Measurements from ENCODE around the gene SKAP2. TPM values are rescaled to one million over a fixed set of nuclear protein-coding genes. Genes with fewer than 3 reads are reported as not detected.

SKAP2 gene
- total RNA-seq, 8 experiments from 2014 or later: 34.0 to 91.7 (median 49.4) TPM

DNA sequence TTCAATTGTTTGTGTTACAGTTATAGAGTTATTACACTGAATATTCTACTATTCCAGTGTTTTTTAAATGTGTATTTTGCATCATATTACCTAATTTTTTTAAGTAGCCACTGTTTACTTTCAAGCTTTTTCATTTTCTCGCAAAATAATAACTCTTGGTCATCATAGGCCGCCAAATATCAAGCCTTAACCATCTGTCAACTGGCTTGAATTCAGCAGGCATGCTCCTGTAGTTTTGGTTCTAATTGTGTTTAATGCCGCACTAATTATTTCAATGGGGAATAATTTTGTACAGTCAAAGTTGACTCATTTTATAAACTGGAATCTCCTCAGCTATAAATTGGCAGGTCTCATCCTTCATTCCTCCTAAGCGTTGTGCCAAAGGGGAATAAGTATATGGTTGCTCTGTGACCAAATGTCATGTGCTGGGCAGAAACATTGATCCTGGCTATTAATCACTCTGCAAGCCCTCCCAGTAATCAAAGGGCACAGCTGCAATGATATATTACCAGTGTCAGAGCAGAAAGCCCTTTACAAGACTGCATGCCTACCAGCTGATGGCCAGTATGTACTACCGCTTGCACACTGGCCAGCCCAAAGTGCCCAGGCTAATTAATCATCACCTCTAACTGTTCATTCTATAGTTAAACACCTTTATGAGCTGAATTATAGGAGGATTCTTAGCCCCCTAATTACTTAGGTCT lies 74.8 kb downstream of the SKAP2 start:
- Histone ChIP-seq H3K4me3 (no peak overlapping the region), H3K4me1 (replicated peaks in 1 of 2) (peaks cover 13 to 36% of the 10 kb centered on the region in 2 donors), H3K27ac (no peak overlapping the region)
- ATAC-seq (replicated peaks in 6 of 8): peak in 5 of 8 experiments; percentile 92 to 98 (median 95)
- in situ Hi-C loops (cut with MboI; ENCODE audit: low pct_unique_long_range_greater_than_20kb in 2 of 9, low sequenced_read_pairs in 9 of 9, unreplicated experiment in 9 of 9): no loop called here
- 16 to 88% (median 65%) methylated on average over 2 to 5 of the region's 5 CpGs; no CpG with 5 or more reads in 1 of the 10 experiments for WGBS, 10 experiments

DNA sequence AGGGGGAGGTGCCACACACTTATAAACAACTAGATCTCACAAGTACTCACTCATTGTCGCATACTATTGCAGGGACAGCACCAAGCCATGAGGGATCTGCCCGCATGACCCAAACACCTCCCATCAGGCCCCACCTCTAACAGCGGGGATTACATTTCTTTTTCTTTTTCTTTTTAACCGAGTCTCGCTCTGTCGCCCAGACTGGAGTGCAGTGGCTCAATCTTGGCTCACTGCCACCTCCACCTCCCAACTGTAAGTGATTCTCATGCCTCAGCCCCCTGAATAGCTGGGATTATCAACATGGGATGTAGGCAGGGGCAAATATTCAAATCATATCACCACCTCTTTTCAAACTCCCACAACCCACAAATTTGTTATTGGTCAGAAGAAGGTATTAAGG lies 76.7 kb downstream of the SKAP2 start:
- 73 to 90% (median 87%) methylated on average over 2 to 5 of the region's 6 CpGs; no CpG with 5 or more reads in 5 of the 10 experiments for WGBS, 10 experiments
- Histone ChIP-seq H3K27ac (no peak overlapping the region), H3K4me3 (no peak overlapping the region), H3K4me1 (replicated peaks in 1 of 2) (peaks cover 16 to 33% of the 10 kb centered on the region in 2 donors)
- in situ Hi-C loops (cut with MboI; ENCODE audit: low pct_unique_long_range_greater_than_20kb in 2 of 9, low sequenced_read_pairs in 9 of 9, unreplicated experiment in 9 of 9): no loop called here
- ATAC-seq (replicated peaks in 6 of 8): peak in 4 of 8 experiments; percentile 8 to 51 (median 41)

DNA sequence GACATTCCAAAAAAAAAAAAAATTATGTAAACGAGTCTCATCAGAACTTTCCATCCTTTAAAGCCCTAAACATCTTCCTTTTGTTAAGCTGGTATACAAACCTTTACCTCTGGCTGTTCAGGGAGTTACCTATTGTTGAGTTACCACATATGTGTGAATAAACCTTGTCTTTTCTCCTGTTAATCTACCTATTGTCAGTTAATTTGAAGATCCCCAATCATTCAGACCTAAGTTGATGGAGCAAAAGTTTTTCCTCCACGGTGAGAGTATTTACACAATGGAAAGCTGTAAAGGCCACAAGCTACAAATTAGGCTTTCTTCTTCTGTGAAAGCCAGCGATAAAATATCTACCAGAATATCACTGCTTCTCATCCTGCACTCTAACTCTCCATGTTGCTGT lies 80.3 kb downstream of the SKAP2 start:
- in situ Hi-C loops (cut with MboI; ENCODE audit: low pct_unique_long_range_greater_than_20kb in 2 of 9, low sequenced_read_pairs in 9 of 9, unreplicated experiment in 9 of 9): no loop called here
- ATAC-seq (replicated peaks in 6 of 8): no peak
- Histone ChIP-seq H3K4me3 (no peak overlapping the region), H3K27ac (no peak overlapping the region), H3K4me1 (replicated peaks in 1 of 2) (peaks cover 2 to 20% of the 10 kb centered on the region in 2 donors)
- WGBS, 10 experiments: 35 to 100% (median 54%) methylated on average over 1 to 3 of the region's 3 CpGs; no CpG with 5 or more reads in 1 of the 10 experiments

DNA sequence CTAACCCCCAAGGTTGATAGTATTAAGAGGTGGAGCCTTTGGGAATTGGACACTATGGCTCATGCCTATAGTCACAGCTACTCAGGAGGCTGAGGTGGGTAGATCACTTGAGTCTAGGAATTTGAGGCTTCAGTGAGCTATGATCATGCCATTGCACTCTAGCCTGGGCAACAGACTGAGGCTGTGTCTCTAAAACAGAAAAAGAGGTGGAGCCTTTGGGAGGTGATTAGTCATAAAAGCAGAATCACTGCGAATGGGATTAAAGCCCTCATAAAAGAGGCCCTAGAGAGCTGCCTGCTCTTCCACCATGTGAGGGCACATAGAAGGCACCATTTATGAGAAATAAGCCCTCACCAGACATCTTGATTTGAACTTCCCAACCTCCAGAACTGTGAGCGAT lies 81.9 kb downstream of the SKAP2 start:
- 67 to 100% (median 89%) methylated on average over 1 to 2 of the region's 2 CpGs; no CpG with 5 or more reads in 4 of the 10 experiments for WGBS, 10 experiments
- ATAC-seq (replicated peaks in 6 of 8): peak in 3 of 8 experiments; percentile 26 to 79 (median 71)
- Histone ChIP-seq H3K27ac (no peak overlapping the region), H3K4me1 (replicated peaks in 1 of 2) (peaks cover 2 to 15% of the 10 kb centered on the region in 2 donors), H3K4me3 (no peak overlapping the region)
- in situ Hi-C loops (cut with MboI; ENCODE audit: low pct_unique_long_range_greater_than_20kb in 2 of 9, low sequenced_read_pairs in 9 of 9, unreplicated experiment in 9 of 9): no loop called here

DNA sequence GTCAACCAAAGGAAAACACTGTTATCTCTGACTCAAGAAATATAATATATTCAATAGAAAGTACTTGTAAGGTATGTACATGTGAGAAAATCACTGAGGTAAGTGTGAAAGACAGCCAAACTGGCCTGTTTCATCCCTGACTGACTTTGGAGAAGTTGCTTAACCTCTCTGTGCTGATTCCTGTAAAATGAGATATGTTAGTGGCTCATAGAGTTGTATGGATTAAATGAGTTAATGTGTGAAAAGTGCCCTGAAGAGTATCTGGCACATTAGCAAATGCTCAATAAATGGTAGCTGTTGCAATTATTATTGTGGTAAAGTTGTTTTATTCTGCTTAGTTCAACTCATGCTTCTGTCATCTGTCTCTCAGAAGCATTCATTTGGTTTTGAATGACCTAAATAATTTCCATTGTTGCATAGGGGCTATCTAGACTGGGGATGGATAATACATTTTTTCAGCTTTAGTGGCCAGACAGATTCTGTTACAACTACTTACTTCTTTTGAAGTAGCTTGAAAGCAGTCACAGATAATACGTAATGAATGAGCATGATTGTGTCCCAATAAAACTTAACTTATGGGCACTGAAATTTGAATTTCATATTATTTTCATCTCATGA lies 84.3 kb downstream of the SKAP2 start:
- Histone ChIP-seq H3K27ac (no peak overlapping the region), H3K4me1 (replicated peaks in 1 of 2) (peaks cover 2 to 15% of the 10 kb centered on the region in 2 donors), H3K4me3 (no peak overlapping the region)
- ATAC-seq (replicated peaks in 6 of 8): no peak
- 22 to 100% (median 85%) methylated on average over 1 of the region's 1 CpG; no CpG with 5 or more reads in 2 of the 10 experiments for WGBS, 10 experiments
- in situ Hi-C loops (cut with MboI; ENCODE audit: low pct_unique_long_range_greater_than_20kb in 2 of 9, low sequenced_read_pairs in 9 of 9, unreplicated experiment in 9 of 9): no loop called here

DNA sequence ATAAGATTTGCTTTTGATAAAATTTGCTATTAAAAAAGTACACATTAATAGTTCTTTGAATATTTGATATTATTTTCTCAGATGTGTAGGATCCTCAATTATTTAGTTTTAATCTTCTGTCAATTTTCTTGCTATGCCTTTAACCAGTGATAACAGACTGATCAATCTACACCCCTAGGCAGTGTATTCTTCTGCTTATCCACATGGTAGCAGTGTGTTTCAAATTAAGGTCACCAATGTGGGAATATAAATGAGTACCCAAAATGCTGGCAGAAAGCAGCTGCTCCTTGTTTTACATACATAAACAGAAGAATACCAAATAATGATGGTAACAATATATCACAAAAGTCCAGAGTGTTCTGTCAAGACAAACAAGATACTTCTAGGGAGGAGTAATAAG lies 87.0 kb downstream of the SKAP2 start:
- in situ Hi-C loops (cut with MboI; ENCODE audit: low pct_unique_long_range_greater_than_20kb in 2 of 9, low sequenced_read_pairs in 9 of 9, unreplicated experiment in 9 of 9): no loop called here
- peak in 3 of 8 experiments; percentile 43 to 52 (median 49) for ATAC-seq (replicated peaks in 6 of 8)
- H3K4me3 ChIP-seq: no peak overlapping the region
- H3K4me1 ChIP-seq (replicated peaks in 1 of 2): peaks cover 0 to 22% of the 10 kb centered on the region in 2 donors
- H3K27ac ChIP-seq: no peak overlapping the region

DNA sequence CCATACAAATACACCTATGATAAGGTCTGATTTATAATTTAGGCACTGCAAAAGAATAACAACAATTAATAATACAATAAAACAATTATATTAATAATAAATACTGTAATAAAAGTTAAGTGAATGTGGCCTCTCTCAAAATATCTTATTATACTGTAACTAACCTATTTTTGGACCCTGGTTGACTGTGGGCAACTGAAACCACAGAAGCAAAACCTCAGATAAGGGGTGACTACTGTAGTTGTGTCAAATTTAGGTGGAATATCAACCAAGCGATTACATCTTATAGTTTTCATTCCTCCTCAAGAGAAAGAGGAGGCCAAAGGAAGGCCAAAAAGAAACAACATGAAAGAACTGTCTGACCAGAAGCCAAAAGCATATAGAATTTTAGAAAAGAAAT lies 103.9 kb downstream of the SKAP2 start:
- Histone ChIP-seq H3K4me1 (replicated peaks in 1 of 2) (no peaks in the 10 kb centered on the region), H3K27ac (no peak overlapping the region), H3K4me3 (no peak overlapping the region)
- ATAC-seq (replicated peaks in 6 of 8): no peak
- in situ Hi-C loops (cut with MboI; ENCODE audit: low pct_unique_long_range_greater_than_20kb in 2 of 9, low sequenced_read_pairs in 9 of 9, unreplicated experiment in 9 of 9): no loop called here
- 86 to 100% (median 100%) methylated on average over 1 of the region's 1 CpG; no CpG with 5 or more reads in 2 of the 10 experiments for WGBS, 10 experiments

DNA sequence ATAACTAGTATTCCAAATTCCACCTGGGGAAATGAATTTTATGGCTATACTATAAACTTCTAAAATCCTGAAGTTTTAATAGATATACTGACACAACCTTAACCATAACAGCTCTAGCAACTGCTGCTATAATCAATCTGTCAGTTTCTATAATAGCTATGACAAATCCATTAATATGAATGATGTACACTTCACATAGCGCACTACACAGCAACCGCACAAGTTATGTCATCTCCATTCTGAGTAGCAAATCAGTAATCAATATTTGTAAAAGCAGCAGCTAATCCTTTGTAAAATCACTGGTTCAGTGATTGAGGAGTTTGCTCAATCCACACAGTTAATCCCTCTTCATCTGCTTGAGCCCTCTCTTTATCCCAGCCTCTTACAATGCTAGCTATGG lies 105.3 kb downstream of the SKAP2 start:
- Histone ChIP-seq H3K27ac (no peak overlapping the region), H3K4me1 (replicated peaks in 1 of 2) (no peaks in the 10 kb centered on the region), H3K4me3 (no peak overlapping the region)
- in situ Hi-C loops (cut with MboI; ENCODE audit: low pct_unique_long_range_greater_than_20kb in 2 of 9, low sequenced_read_pairs in 9 of 9, unreplicated experiment in 9 of 9): no loop called here
- ATAC-seq (replicated peaks in 6 of 8): no peak
- WGBS, 10 experiments: 80 to 100% (median 100%) methylated on average over 1 to 2 of the region's 2 CpGs; no CpG with 5 or more reads in 3 of the 10 experiments

DNA sequence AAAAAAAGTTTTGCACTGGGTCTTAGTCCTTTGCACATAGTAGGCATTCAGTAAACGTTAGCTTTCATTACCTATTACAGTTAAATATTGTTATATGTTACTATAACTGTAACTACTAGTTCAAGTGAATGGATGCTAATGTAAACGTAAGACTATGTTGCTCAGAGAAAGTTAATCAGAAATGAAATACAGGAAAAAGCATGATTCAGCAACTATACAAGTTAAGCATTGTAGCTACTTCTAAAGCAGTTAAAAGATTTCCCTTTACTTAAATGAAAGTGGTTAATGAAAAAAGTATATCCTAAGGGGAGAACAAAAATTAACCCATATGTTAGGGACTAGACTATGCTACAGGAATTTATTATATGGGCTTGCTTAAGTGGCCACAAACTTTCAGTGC lies 121.2 kb downstream of the SKAP2 start:
- no peak overlapping the region for H3K27ac ChIP-seq
- H3K4me1 ChIP-seq (replicated peaks in 1 of 2): no peaks in the 10 kb centered on the region
- H3K4me3 ChIP-seq: no peak overlapping the region
- WGBS, 10 experiments: 47 to 100% (median 86%) methylated on average over 1 to 2 of the region's 2 CpGs; no CpG with 5 or more reads in 1 of the 10 experiments
- in situ Hi-C loops (cut with MboI; ENCODE audit: low pct_unique_long_range_greater_than_20kb in 2 of 9, low sequenced_read_pairs in 9 of 9, unreplicated experiment in 9 of 9): no loop called here
- no peak for ATAC-seq (replicated peaks in 6 of 8)

DNA sequence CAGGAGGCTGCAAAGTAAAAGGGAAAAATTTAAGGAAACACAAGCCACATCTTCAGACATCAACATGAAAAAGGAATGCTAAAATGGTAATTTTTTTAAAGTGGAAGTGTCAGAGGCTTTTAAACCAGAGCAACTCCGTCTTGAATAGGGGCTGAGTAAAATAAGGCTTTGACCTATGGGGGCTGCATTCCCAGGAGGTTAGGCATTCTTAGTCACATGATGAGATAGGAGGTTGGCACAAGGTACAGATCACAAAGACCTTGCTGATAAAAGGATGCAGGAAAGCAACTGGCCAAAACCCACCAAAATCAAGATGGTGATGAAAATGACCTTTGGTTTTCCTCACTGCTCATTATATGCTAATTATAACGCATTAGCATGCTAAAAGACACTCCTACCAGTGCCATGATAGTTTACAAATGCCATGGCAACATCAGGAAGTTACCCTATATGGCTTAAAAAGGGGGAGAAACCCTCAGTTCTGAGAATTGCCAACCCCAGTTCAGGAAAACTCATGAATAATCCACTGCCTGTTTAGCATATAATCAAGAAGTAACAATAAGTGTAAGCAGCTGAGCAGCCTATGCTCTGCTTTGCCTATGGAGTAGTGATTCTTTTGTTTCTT lies 128.3 kb downstream of the SKAP2 start:
- H3K4me1 ChIP-seq (replicated peaks in 1 of 2): peaks cover 4 to 6% of the 10 kb centered on the region in 2 donors
- 0 to 80% (median 47%) methylated on average over 1 to 2 of the region's 2 CpGs; no CpG with 5 or more reads in 2 of the 10 experiments for WGBS, 10 experiments
- ATAC-seq (replicated peaks in 6 of 8): peak in 5 of 8 experiments; percentile 22 to 50 (median 29)
- no peak overlapping the region for H3K4me3 ChIP-seq
- no peak overlapping the region for H3K27ac ChIP-seq
- in situ Hi-C loops (cut with MboI; ENCODE audit: low pct_unique_long_range_greater_than_20kb in 2 of 9, low sequenced_read_pairs in 9 of 9, unreplicated experiment in 9 of 9): no loop called here

DNA sequence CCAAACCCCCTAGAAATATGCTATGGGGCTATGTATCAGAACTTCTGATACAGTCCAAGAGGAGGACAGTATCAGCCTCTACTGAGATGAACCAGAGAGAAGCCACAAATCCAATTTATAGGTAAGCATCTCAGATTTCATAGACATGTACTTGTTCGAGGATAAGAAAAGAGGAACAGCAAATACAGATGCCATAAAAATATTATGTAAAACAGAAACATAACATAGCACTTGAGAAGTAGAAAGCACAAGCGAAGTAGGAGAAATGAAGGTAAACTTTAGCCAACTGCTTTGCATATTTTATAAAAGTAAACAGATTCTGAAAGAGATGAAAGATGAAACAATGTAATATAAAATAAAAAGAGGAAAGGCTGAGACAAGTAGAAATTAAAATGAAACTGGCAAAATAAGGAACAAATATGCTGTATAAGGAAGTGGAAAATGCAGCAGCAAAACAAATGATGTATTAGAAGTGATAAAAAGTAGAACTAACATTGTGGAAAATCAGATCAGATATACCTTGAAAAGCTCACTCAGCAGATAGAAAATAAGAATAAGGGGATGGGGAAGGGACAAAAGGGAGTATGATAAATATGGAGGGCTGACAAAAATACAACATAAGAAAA lies 135.1 kb downstream of the SKAP2 start:
- 39 to 100% (median 83%) methylated on average over 1 to 2 of the region's 2 CpGs for WGBS, 10 experiments
- Histone ChIP-seq H3K4me1 (replicated peaks in 1 of 2) (no peaks in the 10 kb centered on the region), H3K4me3 (no peak overlapping the region), H3K27ac (no peak overlapping the region)
- in situ Hi-C loops (cut with MboI; ENCODE audit: low pct_unique_long_range_greater_than_20kb in 2 of 9, low sequenced_read_pairs in 9 of 9, unreplicated experiment in 9 of 9): no loop called here
- no peak for ATAC-seq (replicated peaks in 6 of 8)

DNA sequence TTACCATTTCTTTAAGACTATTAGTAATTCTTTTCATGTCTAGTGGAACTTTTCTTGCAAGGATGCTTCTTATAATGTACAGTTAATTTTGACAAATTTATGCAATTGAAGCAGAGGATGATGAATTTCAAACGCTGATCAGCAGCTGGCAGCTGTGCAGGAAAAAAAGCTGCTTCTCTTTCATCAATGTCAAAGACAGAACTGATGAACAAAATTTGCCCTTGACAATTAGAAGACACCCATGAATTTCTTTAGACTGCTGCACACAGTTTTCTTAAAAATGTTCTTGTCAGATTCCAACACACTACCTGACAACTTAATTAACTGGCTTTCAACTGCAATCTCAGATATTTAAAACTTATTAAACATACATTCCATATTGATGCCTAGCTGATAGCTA lies 138.3 kb downstream of the SKAP2 start:
- H3K4me1 ChIP-seq (replicated peaks in 1 of 2): peaks cover 6 to 11% of the 10 kb centered on the region in 2 donors
- no peak overlapping the region for H3K27ac ChIP-seq
- 0 to 100% (median 69%) methylated on average over 1 of the region's 1 CpG; no CpG with 5 or more reads in 2 of the 10 experiments for WGBS, 10 experiments
- in situ Hi-C loops (cut with MboI; ENCODE audit: low pct_unique_long_range_greater_than_20kb in 2 of 9, low sequenced_read_pairs in 9 of 9, unreplicated experiment in 9 of 9): no loop called here
- ATAC-seq (replicated peaks in 6 of 8): no peak
- H3K4me3 ChIP-seq: no peak overlapping the region

DNA sequence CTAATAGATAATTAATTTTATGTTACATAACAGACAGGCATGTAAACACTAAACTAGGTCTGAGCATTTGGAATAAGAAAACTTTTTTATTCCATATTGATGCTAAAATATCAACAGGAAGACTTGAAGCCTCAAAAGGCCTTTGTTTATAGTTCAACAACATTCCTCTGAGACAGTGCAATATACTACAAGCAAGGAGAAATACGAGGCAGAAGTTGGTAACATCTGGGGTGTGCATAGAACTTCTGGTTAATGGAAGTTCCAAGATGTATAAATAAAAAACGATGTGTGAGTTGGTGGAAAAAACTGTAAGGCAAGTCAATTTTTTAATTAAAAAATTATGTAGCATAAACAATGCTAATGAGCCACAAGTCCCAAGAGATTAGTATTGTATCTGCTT lies 139.6 kb downstream of the SKAP2 start:
- H3K4me1 ChIP-seq (replicated peaks in 1 of 2): peaks cover 6 to 12% of the 10 kb centered on the region in 2 donors
- 0 to 100% (median 69%) methylated on average over 1 to 2 of the region's 2 CpGs for WGBS, 10 experiments
- ATAC-seq (replicated peaks in 6 of 8): no peak
- no peak overlapping the region for H3K27ac ChIP-seq
- in situ Hi-C loops (cut with MboI; ENCODE audit: low pct_unique_long_range_greater_than_20kb in 2 of 9, low sequenced_read_pairs in 9 of 9, unreplicated experiment in 9 of 9): no loop called here
- no peak overlapping the region for H3K4me3 ChIP-seq

Data from motor neuron (in vitro differentiated cells).